Uterus (tissue), 2 donors: Measurements from ENCODE around the gene GADD45B.

ENCODE experiments used
- POLR2A ChIP-seq, 2 donors: fragments of 450-650 bp; IDR thresholded peaks; one replicate each; pipeline ENCODE4 v1.6.1; 2016; ENCODE audit warnings: antibody characterized with exemption in 2 of 2, mild to moderate bottlenecking in 1 of 2, moderate library complexity in 1 of 2
- TF ChIP-seq, protein P1 (sequence below), 4 experiments: fragments of 200-600 bp in 2 of 4; fragments of 450-650 bp in 2 of 4; sonication (generic) in 2 of 4; IDR thresholded peaks; one replicate each; pipeline ENCODE4 v1.5.1; 2016 to 2019; ENCODE audit warnings: antibody characterized with exemption in 4 of 4, mild to moderate bottlenecking in 2 of 4, moderate library complexity in 1 of 4

DNA sequence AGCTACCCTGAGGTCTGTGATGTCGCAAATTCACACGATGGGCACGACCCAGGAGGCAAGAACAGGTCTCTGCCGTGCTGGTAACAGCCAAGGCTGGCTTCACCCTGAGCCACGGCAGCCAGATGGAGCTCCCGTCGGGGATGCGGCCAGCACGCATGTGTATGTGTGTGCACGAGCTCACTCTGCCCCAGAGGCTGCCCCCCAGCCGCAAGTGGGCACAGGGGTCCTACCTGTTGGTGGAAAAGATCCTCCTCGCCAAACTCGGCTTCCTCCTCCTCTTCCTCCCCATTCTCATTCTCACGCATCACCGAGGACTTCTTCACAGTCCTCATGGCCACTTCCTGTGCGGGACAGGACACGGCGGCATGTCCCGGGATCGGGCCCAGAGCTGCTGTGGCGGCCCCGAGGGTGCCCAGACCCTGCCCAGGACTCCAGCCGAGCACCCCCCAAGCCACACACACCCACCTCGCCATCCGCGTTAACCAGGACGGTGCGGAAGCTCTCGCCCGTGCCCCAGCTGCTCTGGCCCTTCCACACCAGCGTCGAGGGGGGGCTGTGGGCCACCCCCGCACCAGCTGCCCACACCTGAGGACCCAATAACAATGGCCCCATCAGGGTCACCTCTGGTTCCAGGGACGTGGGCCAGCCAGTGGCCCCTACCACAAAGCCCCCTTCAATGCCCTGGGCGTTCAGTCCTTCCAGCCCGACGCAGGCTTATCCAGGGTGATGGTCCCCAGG, 44.4 kb upstream of the GADD45B start:
- TF ChIP-seq, protein P1, sequence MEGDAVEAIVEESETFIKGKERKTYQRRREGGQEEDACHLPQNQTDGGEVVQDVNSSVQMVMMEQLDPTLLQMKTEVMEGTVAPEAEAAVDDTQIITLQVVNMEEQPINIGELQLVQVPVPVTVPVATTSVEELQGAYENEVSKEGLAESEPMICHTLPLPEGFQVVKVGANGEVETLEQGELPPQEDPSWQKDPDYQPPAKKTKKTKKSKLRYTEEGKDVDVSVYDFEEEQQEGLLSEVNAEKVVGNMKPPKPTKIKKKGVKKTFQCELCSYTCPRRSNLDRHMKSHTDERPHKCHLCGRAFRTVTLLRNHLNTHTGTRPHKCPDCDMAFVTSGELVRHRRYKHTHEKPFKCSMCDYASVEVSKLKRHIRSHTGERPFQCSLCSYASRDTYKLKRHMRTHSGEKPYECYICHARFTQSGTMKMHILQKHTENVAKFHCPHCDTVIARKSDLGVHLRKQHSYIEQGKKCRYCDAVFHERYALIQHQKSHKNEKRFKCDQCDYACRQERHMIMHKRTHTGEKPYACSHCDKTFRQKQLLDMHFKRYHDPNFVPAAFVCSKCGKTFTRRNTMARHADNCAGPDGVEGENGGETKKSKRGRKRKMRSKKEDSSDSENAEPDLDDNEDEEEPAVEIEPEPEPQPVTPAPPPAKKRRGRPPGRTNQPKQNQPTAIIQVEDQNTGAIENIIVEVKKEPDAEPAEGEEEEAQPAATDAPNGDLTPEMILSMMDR (IDR thresholded peaks at IDR 0.05) = no peak
- TF ChIP-seq POLR2A (IDR thresholded peaks at IDR 0.05) = no peak
